T-helper 1 cell treated with Interleukin-12 subunit alpha and Interleukin-12 subunit beta and Interleukin-4 antibody, amounts not matched to agents 30 ng/mL and 1 ng/mL, for 36 hours (primary cell): ENCODE measurements around the gene MIGA1. TPM values are rescaled to one million over a fixed set of nuclear protein-coding genes. Genes with fewer than 3 reads are reported as not detected.
"Not testable (repeated sequence)": the region's sequence is repeated elsewhere in the genome, so short reads cannot be mapped to it uniquely, and the experiment has no call there.

ENCODE experiments used
- intact Hi-C: fragments of 100-400 bp; cut with micrococcal nuclease; formaldehyde crosslinking; loops from one replicate; pipeline ENCODE4 v1.15.1; 2024
- total RNA-seq: library from RNA; stranded (reverse); gene quantifications from 2 replicates; pipeline ENCODE4 v1.2.3, GENCODE V29; 2022

The MIGA1 gene
- total RNA-seq, 1 donor from 2014 or later, result 11.8 TPM

GRCh38 chr1:77905603-77906002 is 126.2 kb downstream of the MIGA1 start:
- intact Hi-C loops, result no loop called here

- intact Hi-C loops, result no loop called here
Measured at GRCh38 chr1:77906019-77906545, 126.6 kb downstream of the MIGA1 start.

GRCh38 chr1:77906624-77907023 is 127.2 kb downstream of the MIGA1 start:
- intact Hi-C loops, result no loop called here

- intact Hi-C loops, result no loop called here
Measured at GRCh38 chr1:77910116-77910515, 130.7 kb downstream of the MIGA1 start.

- intact Hi-C loops, result not testable (repeated sequence)
Measured at GRCh38 chr1:77918918-77919317, 139.5 kb downstream of the MIGA1 start.

GRCh38 chr1:77925518-77925917 is 146.1 kb downstream of the MIGA1 start:
- intact Hi-C loops, result no loop called here

- intact Hi-C loops, result no loop called here
Measured at GRCh38 chr1:77925956-77926355, 146.5 kb downstream of the MIGA1 start.

GRCh38 chr1:77926561-77927357 is 147.3 kb downstream of the MIGA1 start:
- intact Hi-C loops, result no loop called here

- intact Hi-C loops, result no loop called here
Measured at GRCh38 chr1:77927414-77927813, 148.0 kb downstream of the MIGA1 start.

Other genes with a start within 250 kb of the MIGA1 start
- 42.6 and 43.5 TPM in 2 replicates for gene ZZZ3, start 97.0 kb upstream of the MIGA1 start, total RNA-seq
- 55.1 and 64.2 TPM in 2 replicates for gene USP33, start 19.8 kb upstream of the MIGA1 start, total RNA-seq
- 0.73 and 1.3 TPM in 2 replicates for gene NEXN, start 109.0 kb downstream of the MIGA1 start, total RNA-seq
- 205 and 213 TPM in 2 replicates for gene FUBP1, start 199.4 kb downstream of the MIGA1 start, total RNA-seq
- 8.0 and 9.5 TPM in 2 replicates for gene DNAJB4, start 225.3 kb downstream of the MIGA1 start, total RNA-seq